A549 (cell line): Measurements from ENCODE around the gene STIMATE. TPM values are rescaled to one million over a fixed set of nuclear protein-coding genes. Genes with fewer than 3 reads are reported as not detected.

Source experiments
- ATAC-seq, 2 experiments: fragments of 200-7000 bp in 1 of 2; fragments of >200 bp in 1 of 2; cut with Nextera tagmentation in 1 of 2; cut with Tn5 transposase in 1 of 2; 3 replicates each; pipeline versions ENCODE4 v1.8.0 to v1.9.1; 2018 to 2020; ENCODE audit warnings: mild to moderate bottlenecking in 1 of 2, moderate library complexity in 1 of 2
- CTCF ChIA-PET: fragments of 300-600 bp; sonication (Branson Sonifier 250); formaldehyde crosslinking; extraction: SDS; loops from one replicate; lab custom pipeline; 2021; ENCODE audit warnings: antibody characterized with exemption, inconsistent platforms; lab: Yijun Ruan, JAX
- POLR2A ChIA-PET: fragments of 350-600 bp; formaldehyde crosslinking; extraction: SDS; loops from one replicate; lab custom pipeline; 2021; ENCODE audit warnings: antibody characterized with exemption, inconsistent platforms; lab: Yijun Ruan, JAX
- DNase-seq, 2 experiments: peaks; one replicate each; pipeline versions ENCODE4 v3.0.0 to v3.0.0-alpha.2; 2011 to 2016; ENCODE audit warnings: low read depth in 1 of 2, low spot score in 1 of 2
- FAIRE-seq: peaks from 2 replicates; lab custom pipeline; 2011; peaks lifted over from hg19 to GRCh38; lab: Jason Lieb, UNC
- H3K27ac ChIP-seq, 2 experiments: fragments of >200 bp; sonication (Bioruptor Twin); formaldehyde crosslinking; 3 replicates each; pipeline ENCODE4 v1.5.1; 2016 to 2017
- H3K4me1 ChIP-seq: fragments of >200 bp; sonication (Bioruptor Twin); formaldehyde crosslinking; 3 replicates; pipeline ENCODE4 v1.6.1; 2016
- H3K4me2 ChIP-seq: fragments of >200 bp; sonication (Bioruptor Twin); formaldehyde crosslinking; 3 replicates; pipeline ENCODE4 v1.6.1; 2016
- H3K4me3 ChIP-seq: fragments of >200 bp; sonication (Bioruptor Twin); formaldehyde crosslinking; 3 replicates; pipeline ENCODE4 v1.5.1; 2016
- H3K9me3 ChIP-seq: fragments of >200 bp; sonication (Bioruptor Twin); formaldehyde crosslinking; 3 replicates; pipeline ENCODE4 v1.6.1; 2016
- CBX2 ChIP-seq: fragments of 200-600 bp; sonication (generic); IDR thresholded peaks from 2 replicates; pipeline ENCODE4 v1.6.1; 2016; ENCODE audit warnings: low read depth, mild to moderate bottlenecking, borderline replicate concordance
- CEBPB ChIP-seq, 2 experiments: fragments of >200 bp in 1 of 2; sonication (Bioruptor Twin) in 1 of 2; formaldehyde crosslinking in 1 of 2; IDR thresholded peaks; 2 replicates each; pipeline ENCODE4 v1.6.1; 2012 to 2016
- CHD4 ChIP-seq: fragments of 200-600 bp; sonication (generic); IDR thresholded peaks from 2 replicates; pipeline ENCODE4 v1.6.1; 2016; ENCODE audit warnings: antibody characterized with exemption, mild to moderate bottlenecking, borderline replicate concordance
- CTCF ChIP-seq: fragments of >200 bp; sonication (Bioruptor Twin); formaldehyde crosslinking; IDR thresholded peaks from 3 replicates; pipeline ENCODE4 v1.5.1; 2016
- EHMT2 ChIP-seq: fragments of 200-600 bp; sonication (generic); IDR thresholded peaks from 2 replicates; pipeline ENCODE4 v1.6.1; 2016; ENCODE audit warnings: antibody characterized with exemption, low read depth, mild to moderate bottlenecking, moderate library complexity
- GATA3 ChIP-seq: IDR thresholded peaks from 2 replicates; pipeline ENCODE4 v1.6.1; 2012; ENCODE audit warnings: borderline replicate concordance
- HEYL ChIP-seq: fragments of 250-450 bp; sonication (Bioruptor Pico); IDR thresholded peaks from 2 replicates; pipeline ENCODE4 v1.8.0; 2021; ENCODE audit warnings: mild to moderate bottlenecking, moderate library complexity
- HOXB13 ChIP-seq: fragments of 250-450 bp; sonication (Bioruptor Pico); IDR thresholded peaks from 2 replicates; pipeline ENCODE4 v1.5.0; 2020; ENCODE audit warnings: low read depth, mild to moderate bottlenecking, moderate library complexity
- HOXB5 ChIP-seq: fragments of 250-450 bp; sonication (Bioruptor Pico); IDR thresholded peaks from 2 replicates; pipeline ENCODE4 v1.5.0; 2020; ENCODE audit warnings: mild to moderate bottlenecking, moderate library complexity
- JUN ChIP-seq, 2 experiments: fragments of >200 bp; sonication (Bioruptor Twin); formaldehyde crosslinking; IDR thresholded peaks; 2 replicates in 1 of 2; 3 replicates in 1 of 2; pipeline ENCODE4 v1.6.1; 2016 to 2017
- KDM1A ChIP-seq: fragments of 200-600 bp; sonication (generic); IDR thresholded peaks from 2 replicates; pipeline ENCODE4 v1.6.1; 2016; ENCODE audit warnings: low read depth, mild to moderate bottlenecking
- KDM5A ChIP-seq: fragments of 200-600 bp; sonication (generic); IDR thresholded peaks from 2 replicates; pipeline ENCODE4 v1.6.1; 2016; ENCODE audit warnings: antibody characterized with exemption, mild to moderate bottlenecking
- MYC ChIP-seq: IDR thresholded peaks from 2 replicates; pipeline ENCODE4 v1.6.1; 2012; ENCODE audit warnings: mild to moderate bottlenecking, inconsistent platforms, low read length, improper control_type of control experiment, borderline replicate concordance
- NFE2L2 ChIP-seq: fragments of 150-350 bp; conservative IDR thresholded peaks from 2 replicates; pipeline ENCODE4 v1.6.1; 2014; ENCODE audit warnings: low read length
- PHF8 ChIP-seq: fragments of 200-600 bp; sonication (generic); IDR thresholded peaks from 2 replicates; pipeline ENCODE4 v1.6.1; 2016; ENCODE audit warnings: low read depth, mild to moderate bottlenecking, antibody characterized with exemption, moderate library complexity, borderline replicate concordance
- POLR2AphosphoS2 ChIP-seq: conservative IDR thresholded peaks from 2 replicates; pipeline ENCODE4 v1.6.1; 2012; ENCODE audit warnings: low read length, improper control_type of control experiment, inconsistent platforms
- RAD21 ChIP-seq, 2 experiments: fragments of >200 bp in 1 of 2; sonication (Bioruptor Twin) in 1 of 2; formaldehyde crosslinking in 1 of 2; IDR thresholded peaks in 1 of 2; conservative IDR thresholded peaks in 1 of 2; 2 replicates in 1 of 2; 3 replicates in 1 of 2; pipeline ENCODE4 v1.6.1; 2012 to 2018; ENCODE audit warnings: inconsistent platforms in 1 of 2
- RFX5 ChIP-seq: fragments of 450-650 bp; IDR thresholded peaks from 2 replicates; pipeline ENCODE4 v1.7.1; 2014; ENCODE audit warnings: antibody characterized with exemption, mild to moderate bottlenecking, moderate library complexity
- SMC3 ChIP-seq: fragments of >200 bp; sonication (Bioruptor Twin); formaldehyde crosslinking; IDR thresholded peaks from 3 replicates; pipeline ENCODE4 v1.6.1; 2018; ENCODE audit warnings: inconsistent platforms
- SREBF2 ChIP-seq: fragments of 450-650 bp; IDR thresholded peaks from 2 replicates; pipeline ENCODE4 v1.6.1; 2014; ENCODE audit warnings: mild to moderate bottlenecking, moderate library complexity
- TP53 ChIP-seq: fragments of 250-450 bp; sonication (Bioruptor Pico); IDR thresholded peaks from 2 replicates; pipeline ENCODE4 v1.5.0; 2021; ENCODE audit warnings: mild to moderate bottlenecking, moderate library complexity
- ZNF302 ChIP-seq: fragments of 250-450 bp; sonication (Bioruptor Pico); IDR thresholded peaks from 2 replicates; pipeline ENCODE4 v1.9.0; 2021; ENCODE audit warnings: inconsistent platforms, mild to moderate bottlenecking, moderate library complexity
- WGBS: methylation state at CpG from one replicate; pipeline ENCODE4 v1.1.6; 2017; ENCODE audit errors: missing lambda C conversion rate; 5-methylcytosine and 5-hydroxymethylcytosine counted together
- polyA plus RNA-seq, 4 experiments: library from polyadenylated mRNA; depleted of rRNA in 3 of 4; stranded (reverse); fragments of >200 nt; fragmentation: RNase III in 1 of 4; extraction: RNeasy Plus Mini Kit Qiagen cat#74134 plus additional on column Dnase treatment in 1 of 4; gene quantifications; 2 replicates in 3 of 4; 3 replicates in 1 of 4; pipeline ENCODE4 v1.2.3, GENCODE V29; 2011 to 2017
- TF ChIP-seq, protein P1 (sequence below): fragments of 250-450 bp; sonication (Bioruptor Pico); IDR thresholded peaks from 2 replicates; pipeline ENCODE4 v1.5.0; 2021; ENCODE audit warnings: mild to moderate bottlenecking, moderate library complexity, borderline replicate concordance

Gene STIMATE
- polyA plus RNA-seq, 2 of the 4 experiments (the other 2 are of a cell fraction) = 5.2 to 5.5 TPM

DNA sequence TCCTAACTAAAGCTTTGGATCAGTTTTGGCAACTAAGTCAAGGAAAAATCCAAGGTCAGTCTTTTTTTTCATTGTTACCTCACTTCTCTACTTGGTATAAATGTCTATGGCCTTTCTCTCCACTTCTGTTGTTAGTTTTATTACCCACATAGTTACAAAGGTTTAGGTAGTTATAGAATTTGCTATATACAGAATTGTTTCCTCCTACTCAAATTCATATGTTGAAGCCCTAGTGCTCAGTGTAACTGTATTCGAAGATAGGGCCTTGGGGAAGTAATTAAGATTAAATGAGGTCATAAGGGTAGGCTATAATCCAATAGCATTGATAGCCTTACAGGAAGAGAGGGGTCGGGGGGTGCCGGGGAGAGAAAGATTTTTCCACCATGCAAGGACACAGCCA is 19.7 kb upstream of the STIMATE start (continued):
- TF ChIP-seq HEYL (CRISPR knock-in tag) (no peak), CTCF (no peak), RAD21 (conservative IDR thresholded peaks at IDR 0.05 in 1 of 2, IDR thresholded peaks at IDR 0.05 in 1 of 2) (no peak)

- no peak for DNase-seq
- no peak for ATAC-seq
- no peak overlapping the region for H3K27ac ChIP-seq
- H3K4me3 ChIP-seq = no peak overlapping the region
- no peaks in the 10 kb centered on the region for H3K9me3 ChIP-seq
- ChIA-PET POLR2A (no interaction called here), CTCF (interaction anchor here (0.9 kb wide), 1 partner anchor 8 kb away, joined by 4 read pairs; no protein-coding TSS in a partner anchor)
- no peak overlapping the region for H3K4me2 ChIP-seq
- TF ChIP-seq HOXB5 (CRISPR knock-in tag) (no peak), CHD4 (no peak), TP53 (no peak), KDM1A (no peak), RFX5 (no peak), JUN (IDR thresholded peaks at IDR 0.05) (no peak), MYC (no peak), KDM5A (no peak), NFE2L2 (no peak), GATA3 (no peak), SMC3 (no peak), HOXB13 (CRISPR knock-in tag) (no peak), EHMT2 (no peak)
- TF ChIP-seq, protein P1, sequence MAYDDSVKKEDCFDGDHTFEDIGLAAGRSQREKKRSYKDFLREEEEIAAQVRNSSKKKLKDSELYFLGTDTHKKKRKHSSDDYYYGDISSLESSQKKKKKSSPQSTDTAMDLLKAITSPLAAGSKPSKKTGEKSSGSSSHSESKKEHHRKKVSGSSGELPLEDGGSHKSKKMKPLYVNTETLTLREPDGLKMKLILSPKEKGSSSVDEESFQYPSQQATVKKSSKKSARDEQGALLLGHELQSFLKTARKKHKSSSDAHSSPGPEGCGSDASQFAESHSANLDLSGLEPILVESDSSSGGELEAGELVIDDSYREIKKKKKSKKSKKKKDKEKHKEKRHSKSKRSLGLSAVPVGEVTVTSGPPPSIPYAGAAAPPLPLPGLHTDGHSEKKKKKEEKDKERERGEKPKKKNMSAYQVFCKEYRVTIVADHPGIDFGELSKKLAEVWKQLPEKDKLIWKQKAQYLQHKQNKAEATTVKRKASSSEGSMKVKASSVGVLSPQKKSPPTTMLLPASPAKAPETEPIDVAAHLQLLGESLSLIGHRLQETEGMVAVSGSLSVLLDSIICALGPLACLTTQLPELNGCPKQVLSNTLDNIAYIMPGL (CRISPR knock-in tag) = no peak
- H3K4me1 ChIP-seq = no peaks in the 10 kb centered on the region
- no peak for FAIRE-seq
- 85% methylated on average over 6 of the region's 6 CpGs for WGBS
Measured at GRCh38 chr3:52915294-52915693, 17.9 kb upstream of the STIMATE start.

GRCh38 chr3:52912885-52913731 is 15.8 kb upstream of the STIMATE start:
- CTCF ChIA-PET = no interaction called here
- no peak for FAIRE-seq
- 82% methylated on average over 9 of the region's 9 CpGs for WGBS

More at GRCh38 chr3:52912885-52913731, 15.8 kb upstream of the STIMATE start:
- ATAC-seq (no peak), DNase-seq (no peak)
- Histone ChIP-seq H3K9me3 (no peaks in the 10 kb centered on the region), H3K27ac (no peak overlapping the region), H3K4me2 (no peak overlapping the region), H3K4me1 (no peaks in the 10 kb centered on the region), H3K4me3 (no peak overlapping the region)
- no peak for TF ChIP-seq CEBPB (IDR thresholded peaks at IDR 0.05)
- no peak for TF ChIP-seq HEYL (CRISPR knock-in tag)
- no peak for TF ChIP-seq POLR2AphosphoS2
- TF ChIP-seq SREBF2 = no peak
- TF ChIP-seq ZNF302 (CRISPR knock-in tag) = no peak
- TF ChIP-seq GATA3 = no peak
- no peak for TF ChIP-seq CBX2
- TF ChIP-seq CTCF = no peak
- no peak for TF ChIP-seq PHF8
- POLR2A ChIA-PET = no interaction called here
